GM19324 (cell line): ENCODE measurements around the gene GRM7.

Source experiments
- ATAC-seq: cut with Tn5 transposase; IDR thresholded peaks from one replicate; pipeline ENCODE4 v1.9.1; 2021; ENCODE audit warnings: mild to moderate bottlenecking, moderate library complexity; ENCODE audit not compliant: unreplicated experiment, low FRiP score

The GRM7 gene

DNA sequence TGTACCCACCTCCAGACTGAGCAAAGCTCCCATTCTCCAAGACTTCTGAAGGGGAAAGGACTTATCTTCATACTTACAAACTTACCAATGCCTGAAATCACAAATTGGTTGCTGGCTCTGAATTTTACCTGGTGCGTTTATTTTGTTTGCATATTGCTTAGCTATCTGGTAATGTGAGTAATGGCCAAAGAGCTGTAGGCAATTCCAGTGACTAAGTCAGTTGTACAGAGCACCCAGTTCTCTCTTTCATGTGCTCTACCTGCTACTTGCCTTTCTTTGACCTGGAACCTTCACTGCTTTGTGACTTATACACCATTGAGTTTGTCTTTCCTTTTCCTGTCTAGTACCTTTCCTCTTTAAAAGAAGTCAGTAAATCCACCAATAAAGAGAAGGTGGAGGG lies 884.8 kb downstream of the GRM7 start:
- ATAC-seq: no peak

DNA sequence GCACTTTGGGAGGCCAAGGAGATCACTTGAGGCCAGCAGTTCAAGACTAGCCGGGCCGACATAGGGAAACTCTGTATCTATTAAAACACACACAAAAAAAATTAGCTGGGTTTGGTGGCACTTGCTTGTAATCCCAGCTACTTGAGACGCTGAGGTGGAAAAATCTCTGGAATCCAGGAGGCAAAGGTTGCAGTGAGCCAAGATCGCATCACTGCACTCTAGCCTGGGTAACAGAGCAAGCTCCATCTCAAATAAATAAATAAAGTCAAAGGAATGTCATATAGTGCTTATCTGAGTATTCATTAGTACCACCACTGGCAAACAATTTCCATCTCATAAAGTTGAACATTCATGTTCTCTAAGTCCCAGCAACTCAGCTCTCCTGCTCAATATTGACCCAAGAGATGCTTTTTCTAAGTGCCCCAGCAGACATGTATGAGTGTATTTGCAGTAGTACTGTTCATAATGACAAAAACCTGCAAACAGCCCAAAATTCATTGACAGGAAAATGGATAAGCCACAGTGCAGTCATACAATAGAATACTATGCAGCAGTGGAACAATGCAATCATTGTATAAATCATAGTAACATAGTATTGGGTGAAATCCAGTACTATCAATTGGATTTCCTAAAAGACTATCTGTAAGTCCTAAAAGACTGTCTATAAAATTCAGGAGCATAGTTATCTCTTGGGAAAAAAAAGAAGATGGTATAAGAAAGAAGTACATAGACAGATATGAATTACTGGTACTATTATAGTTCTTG lies 889.2 kb downstream of the GRM7 start:
- no peak for ATAC-seq

DNA sequence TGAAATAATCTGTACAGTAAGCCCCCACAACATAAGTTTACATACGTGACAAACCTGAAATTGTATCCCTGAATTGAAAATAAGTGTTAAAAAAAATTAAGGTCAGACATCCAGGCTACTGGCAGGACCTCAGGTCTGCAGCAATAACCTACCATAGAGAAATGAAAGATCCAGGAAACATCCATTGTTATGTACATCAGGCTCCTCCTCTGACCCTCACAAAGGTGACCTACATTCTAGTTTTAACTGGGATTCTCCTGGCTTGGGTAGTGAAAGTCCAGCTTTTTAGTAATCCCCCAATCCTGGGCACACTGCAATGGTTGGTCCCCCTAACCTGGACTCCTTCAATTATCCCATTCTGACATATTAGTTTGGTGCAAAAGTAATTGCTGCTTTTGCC lies 891.1 kb downstream of the GRM7 start:
- no peak for ATAC-seq

DNA sequence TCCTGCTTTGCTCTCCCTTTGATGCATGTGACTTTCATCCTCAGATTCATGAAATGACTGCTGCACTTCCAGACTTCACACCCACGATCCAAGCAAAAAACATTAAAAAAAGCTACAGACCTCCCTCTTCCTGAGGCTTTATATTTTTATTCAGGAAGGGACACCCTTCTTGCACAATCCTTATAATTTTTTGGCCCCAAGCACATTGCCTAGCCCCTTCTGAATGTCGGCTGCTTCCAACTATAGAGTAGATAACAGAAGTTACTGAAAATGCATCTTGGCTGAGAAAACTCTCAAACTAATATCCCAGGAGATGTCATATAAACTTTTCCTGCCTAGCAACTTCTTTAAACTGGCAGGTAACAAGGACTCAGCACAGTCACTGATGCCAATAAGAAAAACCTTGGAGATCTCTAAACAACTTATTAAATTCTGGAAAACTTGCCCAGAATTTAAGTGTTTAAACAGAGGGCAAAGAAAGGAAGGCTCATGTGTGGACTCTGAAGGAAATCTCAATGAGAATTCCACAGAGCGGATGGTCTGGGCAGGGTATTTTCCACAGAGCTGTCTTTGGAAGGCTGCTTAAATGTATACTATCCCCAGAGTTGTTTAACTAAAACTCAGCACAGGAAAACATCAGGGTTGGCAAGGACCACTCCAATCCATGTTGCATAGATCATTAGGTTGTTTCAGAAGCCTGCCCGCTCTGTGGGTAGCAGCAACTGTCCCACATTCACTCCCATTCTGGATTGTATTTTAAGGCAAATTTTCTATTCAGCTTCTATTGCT lies 893.9 kb downstream of the GRM7 start:
- ATAC-seq: no peak

DNA sequence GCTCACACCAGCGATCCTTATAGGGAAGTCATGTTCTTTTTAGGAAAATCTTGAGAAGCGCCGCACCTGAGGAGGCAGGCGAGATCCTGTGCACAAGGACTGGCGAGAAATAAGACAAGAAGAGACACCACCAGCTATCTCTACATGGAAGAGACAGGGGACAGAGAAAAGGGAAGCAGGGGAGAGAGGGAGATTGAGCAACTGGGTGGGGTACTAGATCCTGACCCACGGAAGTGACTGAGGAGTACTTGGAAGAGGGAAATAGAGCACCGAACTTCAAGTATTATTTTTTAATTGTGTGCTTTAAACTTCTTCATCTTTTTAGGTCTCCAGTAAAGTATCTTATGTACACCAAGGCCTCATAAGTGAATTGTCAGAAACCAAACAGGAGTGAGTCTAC lies 898.7 kb downstream of the GRM7 start:
- ATAC-seq: no peak

DNA sequence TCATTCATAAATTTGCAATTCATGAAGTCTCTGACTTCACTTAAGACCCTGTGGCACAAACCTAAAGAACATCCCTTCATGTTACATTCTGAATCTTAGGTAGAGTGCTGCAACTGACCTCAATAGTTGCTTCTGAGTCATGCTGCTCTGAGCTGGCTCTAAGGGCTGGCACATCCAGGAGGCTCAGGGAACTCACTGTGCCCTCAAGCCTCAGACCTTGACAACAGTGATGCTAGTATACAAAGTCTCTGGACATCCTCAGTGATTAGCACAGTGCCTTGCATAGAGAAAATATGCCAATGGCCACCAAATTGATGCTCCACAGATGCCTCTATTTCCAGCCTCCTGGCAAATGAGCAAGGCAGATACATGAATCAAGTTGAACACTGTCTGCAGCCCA lies 899.8 kb downstream of the GRM7 start:
- ATAC-seq: no peak

DNA sequence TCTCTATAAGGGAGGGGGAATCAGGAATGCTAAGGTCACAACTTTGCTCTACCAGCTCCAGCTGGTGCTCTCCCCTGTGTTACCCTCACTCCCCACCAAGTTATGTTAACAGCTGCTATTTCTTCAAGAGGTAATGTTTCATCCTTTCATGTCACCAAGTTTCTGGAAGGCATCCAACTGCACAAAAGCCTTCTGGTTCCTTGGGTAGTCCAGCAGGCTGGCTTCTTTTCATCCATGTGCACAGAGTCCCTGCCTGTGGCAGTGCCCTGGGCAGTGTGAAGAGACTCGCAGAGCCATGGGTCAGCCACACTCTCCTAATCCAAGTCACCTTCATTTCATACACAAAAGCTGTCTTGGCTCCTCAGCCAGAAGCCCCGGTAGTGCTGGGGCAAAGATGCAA lies 903.2 kb downstream of the GRM7 start:
- ATAC-seq: no peak

DNA sequence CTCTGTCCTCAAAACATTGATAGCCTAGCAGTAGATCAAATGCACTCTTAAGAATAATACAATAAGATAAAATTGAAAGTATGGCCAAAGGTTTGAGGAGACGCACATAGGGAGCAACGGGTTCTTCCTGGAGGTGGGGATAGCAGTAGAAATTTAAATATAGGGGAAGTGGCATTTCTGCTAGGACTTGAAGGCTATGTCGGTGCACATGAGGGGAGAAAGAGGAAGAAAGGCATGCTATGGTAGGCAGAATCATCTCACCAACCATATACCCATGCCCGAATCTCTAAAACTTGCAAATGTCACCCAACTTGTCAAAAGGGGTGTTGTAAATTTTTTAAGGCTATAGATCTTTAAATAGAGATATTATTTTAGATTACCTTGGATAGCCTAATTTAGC lies 905.6 kb downstream of the GRM7 start:
- ATAC-seq: no peak

DNA sequence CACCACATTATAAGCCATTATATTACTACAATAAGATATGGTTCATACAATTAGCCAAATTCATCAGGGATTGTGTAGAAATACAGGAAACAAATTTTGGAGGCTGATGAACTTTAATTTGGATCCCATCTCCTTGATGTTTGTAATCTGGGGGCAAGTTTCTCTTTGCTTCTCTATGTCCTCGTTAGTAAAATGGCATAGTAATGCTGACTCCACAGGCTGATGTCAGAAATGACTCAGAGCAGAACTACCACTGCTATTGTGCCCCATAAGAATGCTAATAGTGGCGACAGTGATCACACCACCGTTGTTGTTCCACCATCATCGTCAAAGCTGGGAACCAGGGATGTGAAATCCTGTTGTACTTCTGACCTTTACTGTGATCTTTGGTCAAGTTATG lies 918.4 kb downstream of the GRM7 start:
- ATAC-seq: no peak

DNA sequence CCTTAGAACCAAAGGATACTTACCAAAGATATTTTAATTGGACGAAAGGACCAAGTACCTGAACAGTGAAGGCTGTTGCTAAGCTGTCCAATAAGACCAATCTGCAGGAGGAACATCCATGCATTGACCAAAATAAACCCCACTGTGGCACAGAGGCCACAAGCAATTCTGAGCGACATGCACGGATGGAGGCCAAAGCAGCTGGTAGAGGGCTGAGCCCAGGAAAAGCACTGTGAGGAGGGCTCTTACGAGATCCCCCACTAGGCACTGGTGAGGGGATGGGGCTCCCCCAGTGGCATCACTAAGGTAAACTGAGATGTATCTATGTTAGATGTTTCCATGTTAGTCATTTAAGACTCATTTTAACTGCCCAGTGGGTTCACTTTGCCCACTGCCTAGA lies 920.5 kb downstream of the GRM7 start:
- no peak for ATAC-seq

DNA sequence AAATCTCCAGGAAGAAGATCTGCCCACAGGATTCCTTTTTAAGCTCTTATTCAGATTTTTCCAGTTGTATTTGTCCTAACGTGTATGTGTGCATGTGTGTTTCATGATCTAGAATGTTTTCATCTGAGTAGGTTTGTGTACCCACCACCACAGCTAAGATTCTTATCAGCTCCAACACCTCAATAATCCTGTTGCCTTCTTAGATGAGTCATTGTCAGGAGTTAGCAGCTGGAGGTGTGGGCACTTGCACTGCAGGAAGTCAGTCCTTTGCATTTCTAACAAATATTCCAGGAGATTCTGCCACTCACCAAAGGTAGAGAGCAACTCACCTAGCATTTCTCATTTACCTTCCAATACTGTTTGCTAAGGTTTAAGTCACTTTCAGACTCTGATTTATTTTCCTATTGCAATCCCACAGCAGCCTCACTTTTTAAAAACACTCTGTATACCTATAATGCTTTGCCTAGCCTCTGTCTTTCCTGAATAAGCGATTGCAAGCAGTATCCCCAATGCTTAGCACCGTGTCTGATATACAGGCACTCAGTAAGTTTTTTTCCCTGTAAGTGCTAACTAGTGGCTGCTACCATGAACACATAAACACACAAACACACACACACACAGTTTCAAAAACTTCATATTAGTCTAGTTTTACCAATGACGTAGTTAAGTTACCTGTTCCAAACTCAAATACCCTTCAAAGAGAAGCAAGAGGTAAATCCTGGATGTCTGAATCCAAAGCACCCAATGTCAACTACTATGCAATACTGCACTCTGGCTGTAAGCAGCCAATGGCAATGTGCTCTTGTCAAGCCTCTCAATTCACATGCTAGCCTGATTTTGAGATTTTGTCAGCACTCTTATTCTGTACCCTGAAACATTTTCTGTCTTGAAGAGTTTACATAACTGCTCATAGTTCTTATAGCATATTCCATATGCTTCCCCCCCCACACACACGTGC lies 927.2 kb downstream of the GRM7 start:
- ATAC-seq: no peak

DNA sequence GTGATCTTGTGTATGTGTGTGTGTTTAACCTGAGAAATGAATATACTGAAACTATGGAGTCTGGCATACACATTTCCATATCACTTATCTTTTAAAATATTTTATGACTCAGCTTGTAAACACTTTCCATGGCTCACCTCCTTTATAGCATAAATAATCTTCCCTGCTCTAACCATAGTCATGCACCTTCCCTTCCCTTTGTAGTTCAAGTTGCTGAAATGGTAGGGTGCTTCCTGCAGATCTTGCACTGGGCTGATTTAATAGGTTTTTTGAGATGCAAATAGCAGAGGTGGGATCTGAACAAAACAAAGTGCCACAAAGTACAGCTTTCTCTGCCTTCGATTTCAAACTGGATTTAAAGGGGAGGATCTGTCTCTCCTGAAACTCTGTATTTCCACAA lies 928.0 kb downstream of the GRM7 start:
- ATAC-seq: no peak

DNA sequence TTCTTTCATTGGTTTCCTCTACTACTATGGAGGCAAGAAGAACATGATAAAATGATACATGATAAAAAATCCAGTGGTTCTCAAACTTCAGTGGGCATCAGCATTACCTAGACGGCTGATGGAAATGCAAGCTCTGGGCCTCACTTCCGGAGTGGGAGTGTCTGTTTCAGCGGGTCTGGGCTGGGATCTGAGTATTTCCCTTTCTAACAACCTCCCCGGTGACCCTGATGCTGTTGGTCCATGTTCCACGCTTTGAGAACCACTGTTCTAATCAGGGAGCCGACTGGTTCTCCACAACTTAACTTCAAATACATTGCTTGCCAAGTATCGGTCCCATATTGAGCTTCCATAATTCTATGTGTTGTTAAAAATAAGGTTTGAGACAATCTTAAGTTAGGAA lies 928.4 kb downstream of the GRM7 start:
- no peak for ATAC-seq

DNA sequence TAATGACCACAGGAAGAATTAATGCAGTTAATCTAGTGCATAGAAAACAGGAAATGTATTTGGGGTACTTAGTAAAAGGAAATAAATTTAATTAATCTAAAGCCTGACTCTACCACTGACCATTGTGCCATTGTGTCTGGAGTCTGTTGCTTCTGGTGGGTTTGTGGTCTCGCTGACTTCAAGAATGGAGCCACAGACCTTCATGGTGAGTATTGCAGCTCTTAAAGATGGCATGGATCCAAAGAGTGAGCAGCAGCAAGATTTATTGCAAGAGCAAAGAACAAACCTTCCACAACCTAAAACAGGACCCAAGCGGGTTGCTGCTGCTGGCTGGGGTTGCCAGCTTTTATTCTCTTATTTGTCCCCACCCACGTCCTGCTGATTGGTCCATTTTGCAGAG lies 929.2 kb downstream of the GRM7 start:
- no peak for ATAC-seq
